ENCODE data around the gene SSH2. TPM values are rescaled to one million over a fixed set of nuclear protein-coding genes. Genes with fewer than 3 reads are reported as not detected.

Gene SSH2
- total and polyA plus RNA-seq, 9 of the 15 experiments (the other 6 are each of a cell fraction or from before 2014, with no cell fraction given), result 3.9 to 16.1 (median 10.2) TPM

DNA sequence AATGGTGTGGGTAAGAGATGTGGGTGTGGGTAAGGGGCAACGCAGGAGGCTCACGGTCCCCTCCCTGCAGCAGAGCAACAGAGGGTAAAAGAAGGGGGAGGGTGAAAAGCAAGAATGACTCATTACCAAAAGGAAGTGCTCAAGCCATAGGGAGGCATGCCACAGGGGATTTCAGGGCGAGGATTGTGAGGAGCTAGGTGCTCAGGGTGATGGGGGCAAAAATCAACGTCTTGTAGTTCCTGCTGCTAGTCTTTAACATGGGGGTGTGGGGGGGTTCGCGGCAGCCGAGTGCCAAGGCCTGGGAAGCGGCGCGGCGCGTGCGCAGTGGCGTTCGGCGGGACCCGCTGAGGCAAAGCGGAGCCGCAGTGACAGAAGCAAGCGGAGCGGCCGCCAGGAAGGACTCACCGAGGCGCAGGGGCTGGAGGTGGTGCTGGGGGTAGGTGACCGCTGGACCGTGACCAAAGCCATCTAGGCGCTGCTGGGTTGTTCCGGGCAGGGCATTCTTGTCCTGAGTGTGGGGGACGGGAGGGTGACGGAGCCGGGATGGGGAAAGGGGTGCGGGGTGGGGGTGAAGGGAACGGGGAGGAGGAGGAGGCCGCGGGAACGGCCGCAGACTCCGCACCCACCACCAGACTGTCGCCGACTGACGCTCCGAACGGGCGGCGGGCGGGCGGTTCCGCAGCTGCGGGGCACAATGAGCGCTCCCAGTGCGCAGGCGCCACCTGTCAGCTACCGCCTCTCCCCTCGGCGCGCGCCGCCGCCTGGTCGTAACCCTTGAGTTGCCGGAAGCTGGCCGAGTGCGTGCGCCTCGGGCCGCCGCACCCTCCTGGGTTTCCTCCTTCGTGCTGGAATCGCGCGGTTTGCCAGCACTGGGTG lies at the start of gene SSH2 (continued):
- TF ChIP-seq CAMTA2 (CRISPR knock-in tag; conservative IDR thresholded peaks at IDR 0.05) (no peak), CEBPG (CRISPR knock-in tag; IDR thresholded peaks at IDR 0.05) (peak; percentile 12; the same call in 1 of the 2 replicates), CEBPG (tag; conservative IDR thresholded peaks at IDR 0.05 in 1 of 2, IDR thresholded peaks at IDR 0.05 in 1 of 2) (no peak), EP300 (IDR thresholded peaks at IDR 0.05; ENCODE audit: low read length) (no peak), ZKSCAN1 (IDR thresholded peaks at IDR 0.05; ENCODE audit: low read depth, low read length) (no peak), HSF4 (CRISPR knock-in tag; IDR thresholded peaks at IDR 0.05; ENCODE audit: borderline replicate concordance) (no peak), NR2C2 (CRISPR knock-in tag; IDR thresholded peaks at IDR 0.05) (no peak), NR2C2 (tag; IDR thresholded peaks at IDR 0.05) (no peak), HNRNPK (IDR thresholded peaks at IDR 0.05; ENCODE audit: low read depth, low read length, poor library complexity, severe bottlenecking) (peak; percentile 92), MTA2 (IDR thresholded peaks at IDR 0.05; ENCODE audit: low read depth) (no peak), ZNF507 (tag; conservative IDR thresholded peaks at IDR 0.05) (no peak), ASH1L (IDR thresholded peaks at IDR 0.05; ENCODE audit: borderline replicate concordance, low read depth, partially characterized antibody) (no peak), FOXA3 (CRISPR knock-in tag; conservative IDR thresholded peaks at IDR 0.05 in 1 of 2, IDR thresholded peaks at IDR 0.05 in 1 of 2) (no peak), ADNP (tag; IDR thresholded peaks at IDR 0.05) (no peak), ZBTB7A (IDR thresholded peaks at IDR 0.05; ENCODE audit: borderline replicate concordance, control insufficient read depth, low read depth, low read length) (peak; percentile 31; the same call in 1 of the 2 replicates), NFIX (CRISPR knock-in tag; IDR thresholded peaks at IDR 0.05; ENCODE audit: low read depth) (no peak), ZNF778 (CRISPR knock-in tag; IDR thresholded peaks at IDR 0.05) (no peak)
- TF ChIP-seq, protein P1, sequence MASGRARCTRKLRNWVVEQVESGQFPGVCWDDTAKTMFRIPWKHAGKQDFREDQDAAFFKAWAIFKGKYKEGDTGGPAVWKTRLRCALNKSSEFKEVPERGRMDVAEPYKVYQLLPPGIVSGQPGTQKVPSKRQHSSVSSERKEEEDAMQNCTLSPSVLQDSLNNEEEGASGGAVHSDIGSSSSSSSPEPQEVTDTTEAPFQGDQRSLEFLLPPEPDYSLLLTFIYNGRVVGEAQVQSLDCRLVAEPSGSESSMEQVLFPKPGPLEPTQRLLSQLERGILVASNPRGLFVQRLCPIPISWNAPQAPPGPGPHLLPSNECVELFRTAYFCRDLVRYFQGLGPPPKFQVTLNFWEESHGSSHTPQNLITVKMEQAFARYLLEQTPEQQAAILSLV (tag; IDR thresholded peaks at IDR 0.05), result no peak
- TF ChIP-seq, protein P2, sequence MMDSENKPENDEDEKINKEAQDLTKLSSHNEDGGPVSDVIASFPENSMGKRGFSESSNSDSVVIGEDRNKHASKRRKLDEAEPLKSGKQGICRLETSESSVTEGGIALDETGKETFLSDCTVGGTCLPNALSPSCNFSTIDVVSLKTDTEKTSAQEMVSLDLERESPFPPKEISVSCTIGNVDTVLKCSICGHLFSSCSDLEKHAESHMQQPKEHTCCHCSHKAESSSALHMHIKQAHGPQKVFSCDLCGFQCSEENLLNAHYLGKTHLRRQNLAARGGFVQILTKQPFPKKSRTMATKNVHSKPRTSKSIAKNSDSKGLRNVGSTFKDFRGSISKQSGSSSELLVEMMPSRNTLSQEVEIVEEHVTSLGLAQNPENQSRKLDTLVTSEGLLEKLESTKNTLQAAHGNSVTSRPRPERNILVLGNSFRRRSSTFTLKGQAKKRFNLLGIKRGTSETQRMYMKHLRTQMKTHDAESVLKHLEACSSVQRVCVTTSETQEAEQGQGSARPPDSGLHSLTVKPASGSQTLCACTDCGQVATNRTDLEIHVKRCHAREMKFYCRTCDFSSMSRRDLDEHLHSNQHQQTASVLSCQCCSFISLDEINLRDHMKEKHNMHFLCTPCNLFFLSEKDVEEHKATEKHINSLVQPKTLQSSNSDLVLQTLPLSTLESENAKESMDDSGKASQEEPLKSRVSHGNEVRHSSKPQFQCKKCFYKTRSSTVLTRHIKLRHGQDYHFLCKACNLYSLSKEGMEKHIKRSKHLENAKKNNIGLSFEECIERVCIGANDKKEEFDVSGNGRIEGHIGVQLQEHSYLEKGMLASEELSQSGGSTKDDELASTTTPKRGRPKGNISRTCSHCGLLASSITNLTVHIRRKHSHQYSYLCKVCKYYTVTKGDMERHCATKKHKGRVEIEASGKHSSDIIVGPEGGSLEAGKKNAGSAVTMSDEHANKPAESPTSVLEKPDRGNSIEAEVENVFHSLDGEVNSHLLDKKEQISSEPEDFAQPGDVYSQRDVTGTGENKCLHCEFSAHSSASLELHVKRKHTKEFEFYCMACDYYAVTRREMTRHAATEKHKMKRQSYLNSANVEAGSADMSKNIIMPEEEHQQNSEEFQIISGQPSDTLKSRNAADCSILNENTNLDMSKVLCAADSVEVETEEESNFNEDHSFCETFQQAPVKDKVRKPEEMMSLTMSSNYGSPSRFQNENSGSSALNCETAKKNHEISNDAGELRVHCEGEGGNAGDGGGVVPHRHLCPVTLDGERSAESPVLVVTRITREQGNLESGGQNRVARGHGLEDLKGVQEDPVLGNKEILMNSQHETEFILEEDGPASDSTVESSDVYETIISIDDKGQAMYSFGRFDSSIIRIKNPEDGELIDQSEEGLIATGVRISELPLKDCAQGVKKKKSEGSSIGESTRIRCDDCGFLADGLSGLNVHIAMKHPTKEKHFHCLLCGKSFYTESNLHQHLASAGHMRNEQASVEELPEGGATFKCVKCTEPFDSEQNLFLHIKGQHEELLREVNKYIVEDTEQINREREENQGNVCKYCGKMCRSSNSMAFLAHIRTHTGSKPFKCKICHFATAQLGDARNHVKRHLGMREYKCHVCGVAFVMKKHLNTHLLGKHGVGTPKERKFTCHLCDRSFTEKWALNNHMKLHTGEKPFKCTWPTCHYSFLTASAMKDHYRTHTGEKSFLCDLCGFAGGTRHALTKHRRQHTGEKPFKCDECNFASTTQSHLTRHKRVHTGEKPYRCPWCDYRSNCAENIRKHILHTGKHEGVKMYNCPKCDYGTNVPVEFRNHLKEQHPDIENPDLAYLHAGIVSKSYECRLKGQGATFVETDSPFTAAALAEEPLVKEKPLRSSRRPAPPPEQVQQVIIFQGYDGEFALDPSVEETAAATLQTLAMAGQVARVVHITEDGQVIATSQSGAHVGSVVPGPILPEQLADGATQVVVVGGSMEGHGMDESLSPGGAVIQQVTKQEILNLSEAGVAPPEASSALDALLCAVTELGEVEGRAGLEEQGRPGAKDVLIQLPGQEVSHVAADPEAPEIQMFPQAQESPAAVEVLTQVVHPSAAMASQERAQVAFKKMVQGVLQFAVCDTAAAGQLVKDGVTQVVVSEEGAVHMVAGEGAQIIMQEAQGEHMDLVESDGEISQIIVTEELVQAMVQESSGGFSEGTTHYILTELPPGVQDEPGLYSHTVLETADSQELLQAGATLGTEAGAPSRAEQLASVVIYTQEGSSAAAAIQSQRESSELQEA (IDR thresholded peaks at IDR 0.05; ENCODE audit: low read depth), result 0 out of 2 replicates have a peak, but pooled peaks have one; percentile 14
